ENCODE measurements around the gene WBP1L.
A peak's percentile ranks its signal among the peaks of the same experiment; 100 is the strongest.
"Not testable (repeated sequence)": the region's sequence is repeated elsewhere in the genome, so short reads cannot be mapped to it uniquely, and the experiment has no call there.

WBP1L gene

DNA sequence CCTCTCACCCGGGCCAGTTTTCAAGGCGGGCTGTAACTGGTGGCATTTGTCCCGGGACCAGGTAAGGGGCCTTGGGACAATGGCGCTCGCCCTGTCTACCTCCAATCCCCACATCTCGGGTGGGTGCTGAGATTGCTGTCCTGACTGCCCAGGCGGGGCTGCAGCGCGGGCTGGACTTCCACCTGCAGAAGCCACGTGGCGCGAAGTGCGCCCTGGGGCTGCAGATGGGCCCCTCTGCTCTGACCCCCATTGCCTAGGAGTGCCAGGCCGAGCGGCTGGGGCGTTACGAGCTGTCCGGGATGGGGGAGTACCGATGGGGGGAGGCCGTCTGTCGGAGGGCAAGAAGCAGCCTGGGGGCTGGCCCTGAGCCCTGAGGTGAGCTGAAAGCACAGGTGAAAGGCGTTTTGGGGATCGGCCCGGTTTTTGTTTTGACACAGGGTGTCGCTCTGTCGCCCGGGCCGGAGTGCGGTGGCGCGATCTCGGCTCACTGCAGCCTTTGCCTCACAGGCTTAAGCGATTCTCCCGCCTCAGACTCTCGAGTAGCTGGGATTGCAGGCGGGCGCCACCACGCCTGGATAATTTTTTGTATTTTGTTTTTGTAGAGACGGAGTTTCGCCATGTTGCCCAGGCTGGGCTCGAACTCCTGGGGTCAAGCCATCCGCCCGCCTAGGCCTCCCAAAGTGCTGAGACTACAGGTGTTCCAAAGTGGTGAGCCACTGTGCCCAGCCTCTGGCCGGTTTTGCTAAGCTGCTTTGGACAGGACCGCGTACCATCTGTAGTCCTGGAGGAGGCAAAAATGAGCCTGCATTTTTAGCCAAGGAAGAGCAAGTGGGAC lies 28.9 kb upstream of the WBP1L start, which contains the start of gene SFXN2:
Gene SFXN2 (plus strand): TSS at position 16 of the 835 bp plus-strand sequence. CDS start 12,001 bp downstream, outside the sequence.
- Histone ChIP-seq H3K9me3 (ENCODE audit: insufficient read depth, low read length) (no peaks in the 10 kb centered on the region), H3K4me1 (ENCODE audit: insufficient read depth, insufficient read length) (peaks cover 9% of the 10 kb centered on the region), H3K4me3 (ENCODE audit: insufficient read length, low read depth) (peak within 1 kb of the TSS; percentile 86), H3K27me3 (ENCODE audit: insufficient read depth, insufficient read length) (no peaks in the 10 kb centered on the region), H3K9ac (ENCODE audit: insufficient read length, low read depth) (peak within 1 kb of the TSS; percentile 92), H3K36me3 (ENCODE audit: insufficient read depth, insufficient read length, low read length) (peaks cover 16% of the 10 kb centered on the region)
- peak; percentile 13 for DNase-seq (ENCODE audit: low read depth, low spot score)
- TF ChIP-seq ZNF274 (IDR thresholded peaks at IDR 0.05; ENCODE audit: low read depth, low read length) (no peak), YY1 (IDR thresholded peaks at IDR 0.05; ENCODE audit: insufficient read depth, insufficient read length) (no peak), SUZ12 (IDR thresholded peaks at IDR 0.05; ENCODE audit: extremely low read depth, insufficient read depth, insufficient read length) (no peak)

DNA sequence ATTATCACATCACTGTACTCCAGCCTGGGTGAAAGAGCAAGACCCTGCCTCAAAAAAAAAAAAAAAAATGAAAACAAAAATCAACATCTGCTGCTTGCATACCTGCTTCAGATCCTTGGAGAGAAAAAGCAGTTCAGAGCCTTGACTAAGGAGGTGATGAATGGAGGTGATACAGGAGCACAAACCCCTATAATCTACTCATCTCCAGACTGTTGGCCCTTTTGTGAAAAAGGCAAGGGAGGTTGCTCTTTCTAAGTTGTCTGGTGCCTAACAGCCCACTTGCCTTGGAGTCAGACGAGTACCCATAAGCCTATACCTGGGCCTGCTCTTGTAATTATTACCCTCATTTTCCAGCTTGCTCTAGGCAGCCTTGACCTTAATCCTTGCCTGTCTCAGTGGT lies 27.9 kb upstream of the WBP1L start:
- Histone ChIP-seq H3K9ac (ENCODE audit: insufficient read length, low read depth) (peak overlapping the region; percentile 92), H3K4me1 (ENCODE audit: insufficient read depth, insufficient read length) (peaks cover 9% of the 10 kb centered on the region), H3K27me3 (ENCODE audit: insufficient read depth, insufficient read length) (no peaks in the 10 kb centered on the region), H3K4me3 (ENCODE audit: insufficient read length, low read depth) (no peak overlapping the region), H3K36me3 (ENCODE audit: insufficient read depth, insufficient read length, low read length) (peaks cover 19% of the 10 kb centered on the region), H3K9me3 (ENCODE audit: insufficient read depth, low read length) (no peaks in the 10 kb centered on the region)
- DNase-seq (ENCODE audit: low read depth, low spot score): no peak
- TF ChIP-seq SUZ12 (IDR thresholded peaks at IDR 0.05; ENCODE audit: extremely low read depth, insufficient read depth, insufficient read length) (no peak), ZNF274 (IDR thresholded peaks at IDR 0.05; ENCODE audit: low read depth, low read length) (no peak)

- H3K9me3 ChIP-seq (ENCODE audit: insufficient read depth, low read length); DNase-seq (ENCODE audit: low read depth, low spot score); H3K27me3 ChIP-seq (ENCODE audit: insufficient read depth, insufficient read length); H3K4me1 ChIP-seq (ENCODE audit: insufficient read depth, insufficient read length); H3K9ac ChIP-seq (ENCODE audit: insufficient read length, low read depth); H3K4me3 ChIP-seq (ENCODE audit: insufficient read length, low read depth): not testable (repeated sequence)
- H3K36me3 ChIP-seq (ENCODE audit: insufficient read depth, insufficient read length, low read length): peaks cover 23% of the 10 kb centered on the region
Measured at GRCh38 chr10:102716900-102717565, 26.7 kb upstream of the WBP1L start.

GRCh38 chr10:102718220-102718619 lies 25.5 kb upstream of the WBP1L start:
- H3K36me3 ChIP-seq (ENCODE audit: insufficient read depth, insufficient read length, low read length): peaks cover 23% of the 10 kb centered on the region
- H3K9ac ChIP-seq (ENCODE audit: insufficient read length, low read depth): peak overlapping the region; percentile 33

GRCh38 chr10:102720337-102720736 lies 23.4 kb upstream of the WBP1L start:
- no peak overlapping the region for H3K9ac ChIP-seq (ENCODE audit: insufficient read length, low read depth)
- no peaks in the 10 kb centered on the region for H3K27me3 ChIP-seq (ENCODE audit: insufficient read depth, insufficient read length)
- H3K4me3 ChIP-seq (ENCODE audit: insufficient read length, low read depth): no peak overlapping the region
- peaks cover 31% of the 10 kb centered on the region for H3K36me3 ChIP-seq (ENCODE audit: insufficient read depth, insufficient read length, low read length)
- TF ChIP-seq YY1 (IDR thresholded peaks at IDR 0.05; ENCODE audit: insufficient read depth, insufficient read length): no peak
- TF ChIP-seq SUZ12 (IDR thresholded peaks at IDR 0.05; ENCODE audit: extremely low read depth, insufficient read depth, insufficient read length): no peak
- TF ChIP-seq ZNF274 (IDR thresholded peaks at IDR 0.05; ENCODE audit: low read depth, low read length): no peak
- H3K9me3 ChIP-seq (ENCODE audit: insufficient read depth, low read length): no peaks in the 10 kb centered on the region
- H3K4me1 ChIP-seq (ENCODE audit: insufficient read depth, insufficient read length): peaks cover 9% of the 10 kb centered on the region
- DNase-seq (ENCODE audit: low read depth, low spot score): no peak

More at GRCh38 chr10:102718220-102718619, 25.5 kb upstream of the WBP1L start:
- Histone ChIP-seq H3K4me3 (ENCODE audit: insufficient read length, low read depth) (no peak overlapping the region), H3K4me1 (ENCODE audit: insufficient read depth, insufficient read length) (peaks cover 9% of the 10 kb centered on the region), H3K27me3 (ENCODE audit: insufficient read depth, insufficient read length) (no peaks in the 10 kb centered on the region), H3K9me3 (ENCODE audit: insufficient read depth, low read length) (no peaks in the 10 kb centered on the region)
- no peak for TF ChIP-seq ZNF274 (IDR thresholded peaks at IDR 0.05; ENCODE audit: low read depth, low read length)
- DNase-seq (ENCODE audit: low read depth, low spot score): no peak

- Histone ChIP-seq H3K36me3 (ENCODE audit: insufficient read depth, insufficient read length, low read length) (peaks cover 31% of the 10 kb centered on the region), H3K9me3 (ENCODE audit: insufficient read depth, low read length) (no peaks in the 10 kb centered on the region), H3K9ac (ENCODE audit: insufficient read length, low read depth) (no peak overlapping the region), H3K4me3 (ENCODE audit: insufficient read length, low read depth) (no peak overlapping the region), H3K4me1 (ENCODE audit: insufficient read depth, insufficient read length) (peaks cover 9% of the 10 kb centered on the region), H3K27me3 (ENCODE audit: insufficient read depth, insufficient read length) (no peaks in the 10 kb centered on the region)
- no peak for DNase-seq (ENCODE audit: low read depth, low spot score)
- TF ChIP-seq YY1 (IDR thresholded peaks at IDR 0.05; ENCODE audit: insufficient read depth, insufficient read length): no peak
Measured at GRCh38 chr10:102720775-102721301, 22.9 kb upstream of the WBP1L start.

GRCh38 chr10:102721954-102722353 lies 21.8 kb upstream of the WBP1L start:
- Histone ChIP-seq H3K9me3 (ENCODE audit: insufficient read depth, low read length) (no peaks in the 10 kb centered on the region), H3K9ac (ENCODE audit: insufficient read length, low read depth) (no peak overlapping the region)
- TF ChIP-seq YY1 (IDR thresholded peaks at IDR 0.05; ENCODE audit: insufficient read depth, insufficient read length): no peak
- no peak for TF ChIP-seq ZNF274 (IDR thresholded peaks at IDR 0.05; ENCODE audit: low read depth, low read length)
- TF ChIP-seq SUZ12 (IDR thresholded peaks at IDR 0.05; ENCODE audit: extremely low read depth, insufficient read depth, insufficient read length): no peak

More at GRCh38 chr10:102721954-102722353, 21.8 kb upstream of the WBP1L start:
- peaks cover 32% of the 10 kb centered on the region for H3K36me3 ChIP-seq (ENCODE audit: insufficient read depth, insufficient read length, low read length)
- no peak for DNase-seq (ENCODE audit: low read depth, low spot score)
- no peak overlapping the region for H3K4me3 ChIP-seq (ENCODE audit: insufficient read length, low read depth)
- H3K4me1 ChIP-seq (ENCODE audit: insufficient read depth, insufficient read length): peaks cover 9% of the 10 kb centered on the region
- no peaks in the 10 kb centered on the region for H3K27me3 ChIP-seq (ENCODE audit: insufficient read depth, insufficient read length)

Measured in NT2/D1 (cell line).